Ishikawa (cell line): ENCODE results near the gene CAMK2A.

ENCODE experiments used
- CREB1 ChIP-seq: IDR thresholded peaks from 2 replicates; pipeline ENCODE4 v1.6.1; 2012; ENCODE audit warnings: low read depth
- EP300 ChIP-seq: IDR thresholded peaks from 2 replicates; pipeline ENCODE4 v1.6.1; 2012; ENCODE audit warnings: borderline replicate concordance
- RAD21 ChIP-seq: IDR thresholded peaks from 2 replicates; pipeline ENCODE4 v1.6.1; 2012; ENCODE audit warnings: low read depth
- TAF1 ChIP-seq: IDR thresholded peaks from 2 replicates; pipeline ENCODE4 v1.6.1; 2012; ENCODE audit warnings: low read depth, mild to moderate bottlenecking
- YY1 ChIP-seq: IDR thresholded peaks from 2 replicates; pipeline ENCODE4 v1.6.1; 2012; ENCODE audit warnings: low read depth
- ZBTB7A ChIP-seq: IDR thresholded peaks from 2 replicates; pipeline ENCODE4 v1.6.1; 2012; ENCODE audit warnings: low read depth
- TF ChIP-seq, protein P1 (sequence below): IDR thresholded peaks from 2 replicates; pipeline ENCODE4 v1.6.1; 2012; ENCODE audit warnings: low read depth, mild to moderate bottlenecking
- TF ChIP-seq, protein P2 (sequence below): IDR thresholded peaks from 2 replicates; pipeline ENCODE4 v1.6.1; 2012

DNA sequence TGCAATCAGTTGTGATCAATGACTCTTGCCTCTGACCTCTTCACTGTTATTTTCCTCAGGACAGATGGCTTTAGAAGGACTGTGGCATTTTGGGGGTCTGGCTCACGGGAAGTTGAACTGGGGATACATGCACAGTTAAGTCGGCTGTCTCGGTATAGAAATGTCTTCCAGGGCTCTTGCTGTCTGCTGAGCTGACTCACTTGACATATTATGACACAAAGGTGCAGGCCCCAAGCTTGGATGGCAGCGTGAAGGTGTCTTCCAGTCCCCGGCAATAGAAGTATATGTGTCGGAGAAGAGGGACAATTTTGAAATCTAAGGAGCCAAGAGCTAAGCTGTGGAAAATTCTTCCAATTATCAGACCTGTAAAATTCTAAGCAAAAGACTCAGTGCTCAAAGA, 22.9 kb upstream of the CAMK2A start:
- TF ChIP-seq EP300 (no peak), ZBTB7A (no peak), CREB1 (no peak), RAD21 (no peak), YY1 (no peak), TAF1 (no peak)
- TF ChIP-seq, protein P1, sequence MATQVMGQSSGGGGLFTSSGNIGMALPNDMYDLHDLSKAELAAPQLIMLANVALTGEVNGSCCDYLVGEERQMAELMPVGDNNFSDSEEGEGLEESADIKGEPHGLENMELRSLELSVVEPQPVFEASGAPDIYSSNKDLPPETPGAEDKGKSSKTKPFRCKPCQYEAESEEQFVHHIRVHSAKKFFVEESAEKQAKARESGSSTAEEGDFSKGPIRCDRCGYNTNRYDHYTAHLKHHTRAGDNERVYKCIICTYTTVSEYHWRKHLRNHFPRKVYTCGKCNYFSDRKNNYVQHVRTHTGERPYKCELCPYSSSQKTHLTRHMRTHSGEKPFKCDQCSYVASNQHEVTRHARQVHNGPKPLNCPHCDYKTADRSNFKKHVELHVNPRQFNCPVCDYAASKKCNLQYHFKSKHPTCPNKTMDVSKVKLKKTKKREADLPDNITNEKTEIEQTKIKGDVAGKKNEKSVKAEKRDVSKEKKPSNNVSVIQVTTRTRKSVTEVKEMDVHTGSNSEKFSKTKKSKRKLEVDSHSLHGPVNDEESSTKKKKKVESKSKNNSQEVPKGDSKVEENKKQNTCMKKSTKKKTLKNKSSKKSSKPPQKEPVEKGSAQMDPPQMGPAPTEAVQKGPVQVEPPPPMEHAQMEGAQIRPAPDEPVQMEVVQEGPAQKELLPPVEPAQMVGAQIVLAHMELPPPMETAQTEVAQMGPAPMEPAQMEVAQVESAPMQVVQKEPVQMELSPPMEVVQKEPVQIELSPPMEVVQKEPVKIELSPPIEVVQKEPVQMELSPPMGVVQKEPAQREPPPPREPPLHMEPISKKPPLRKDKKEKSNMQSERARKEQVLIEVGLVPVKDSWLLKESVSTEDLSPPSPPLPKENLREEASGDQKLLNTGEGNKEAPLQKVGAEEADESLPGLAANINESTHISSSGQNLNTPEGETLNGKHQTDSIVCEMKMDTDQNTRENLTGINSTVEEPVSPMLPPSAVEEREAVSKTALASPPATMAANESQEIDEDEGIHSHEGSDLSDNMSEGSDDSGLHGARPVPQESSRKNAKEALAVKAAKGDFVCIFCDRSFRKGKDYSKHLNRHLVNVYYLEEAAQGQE, result no peak
- TF ChIP-seq, protein P2, sequence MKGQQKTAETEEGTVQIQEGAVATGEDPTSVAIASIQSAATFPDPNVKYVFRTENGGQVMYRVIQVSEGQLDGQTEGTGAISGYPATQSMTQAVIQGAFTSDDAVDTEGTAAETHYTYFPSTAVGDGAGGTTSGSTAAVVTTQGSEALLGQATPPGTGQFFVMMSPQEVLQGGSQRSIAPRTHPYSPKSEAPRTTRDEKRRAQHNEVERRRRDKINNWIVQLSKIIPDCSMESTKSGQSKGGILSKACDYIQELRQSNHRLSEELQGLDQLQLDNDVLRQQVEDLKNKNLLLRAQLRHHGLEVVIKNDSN, result no peak
